Measurements from ENCODE around the gene MMP24. TPM values are rescaled to one million over a fixed set of nuclear protein-coding genes. Genes with fewer than 3 reads are reported as not detected.

MMP24 gene
- total and polyA plus RNA-seq, 2 experiments from 2014 or later = 0.70 to 8.5 TPM

- no peak within 1 kb of the TSS for H3K4me2 ChIP-seq (ENCODE audit: unreplicated experiment)
- no peak within 1 kb of the TSS for H3K4me3 ChIP-seq
- TF ChIP-seq EZH2 (IDR thresholded peaks at IDR 0.05; ENCODE audit: insufficient read depth, poor library complexity, severe bottlenecking) (no peak), EZH2phosphoT487 (IDR thresholded peaks at IDR 0.05; ENCODE audit: insufficient read depth, low read depth) (no peak)
- H3K36me3 ChIP-seq (ENCODE audit: low read depth) = no peaks in the 10 kb centered on the region
- H3K9ac ChIP-seq = no peak within 1 kb of the TSS
- 81 to 82% methylated on average over 33 to 38 of the region's 40 CpGs for WGBS, 2 experiments (ENCODE audit: low coverage in 1 of 2, low lambda C conversion rate in 2 of 2, missing lambda C conversion rate in 2 of 2)
- DNase-seq = no peak
- no peaks in the 10 kb centered on the region for H3F3A ChIP-seq (ENCODE audit: insufficient read depth)
- no peak within 1 kb of the TSS for H2AFZ ChIP-seq
- H4K20me1 ChIP-seq (ENCODE audit: insufficient read depth) = no peaks in the 10 kb centered on the region
- no peaks in the 10 kb centered on the region for H3K27me3 ChIP-seq (replicated peaks; ENCODE audit: insufficient read depth)
- H3K27ac ChIP-seq = no peak within 1 kb of the TSS
- H3K9me3 ChIP-seq (ENCODE audit: low read depth) = no peaks in the 10 kb centered on the region
- H3K9me2 ChIP-seq (ENCODE audit: insufficient read depth) = no peaks in the 10 kb centered on the region
- in situ Hi-C loops (cut with MboI) = no loop called here
- no peaks in the 10 kb centered on the region for H3K79me2 ChIP-seq (ENCODE audit: insufficient read depth)
- 0 out of 2 replicates have a peak, but pooled peaks cover 1% of the 10 kb centered on the region for H3K4me1 ChIP-seq (ENCODE audit: insufficient read depth)
Measured at GRCh38 chr20:35291654-35292503, 65.4 kb downstream of the MMP24 start, which contains the start of gene FAM83C. TSS of gene FAM83C (minus strand) at chr20:35292425. CDS start at chr20:35292304, 121 bp downstream.

DNA sequence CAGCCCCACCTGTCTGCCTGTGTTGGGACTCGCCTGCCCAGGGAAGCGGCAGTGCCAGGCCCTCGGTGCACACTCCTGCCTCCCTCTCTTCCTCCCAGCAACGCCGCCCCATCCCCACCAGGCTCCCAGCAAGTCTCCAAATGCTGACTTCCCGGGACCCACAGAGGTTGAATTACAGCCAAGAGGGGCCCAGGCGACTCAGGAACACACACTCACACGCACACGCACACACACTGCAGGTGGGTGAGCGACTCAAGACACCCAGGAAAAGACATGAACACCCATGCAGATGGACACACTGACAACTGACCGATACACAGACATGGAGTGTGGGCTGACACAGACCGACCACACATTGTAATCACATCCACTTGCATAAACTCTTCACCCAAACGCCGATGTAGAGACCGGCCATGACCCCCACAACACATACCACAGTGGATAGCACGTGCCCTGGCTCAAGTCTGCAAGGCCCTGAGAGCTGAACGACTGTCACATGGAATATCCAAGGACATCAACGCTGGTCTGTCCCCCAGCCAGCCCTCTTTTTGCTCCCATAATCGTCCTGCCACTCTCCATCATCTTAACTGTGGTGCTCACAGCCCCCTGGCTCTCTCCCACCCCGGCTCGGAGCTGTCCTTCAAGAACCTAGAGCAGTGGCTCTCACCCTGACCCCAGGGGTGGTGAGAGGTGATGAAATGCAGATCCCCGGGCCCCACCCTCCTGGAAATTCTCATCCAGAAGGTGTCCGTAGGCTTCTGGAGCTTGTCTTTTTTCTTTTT lies 66.2 kb downstream of the MMP24 start:
- Histone ChIP-seq H3F3A (ENCODE audit: insufficient read depth) (no peaks in the 10 kb centered on the region), H3K27me3 (replicated peaks; ENCODE audit: insufficient read depth) (no peaks in the 10 kb centered on the region), H3K4me2 (ENCODE audit: unreplicated experiment) (no peak overlapping the region), H4K20me1 (ENCODE audit: insufficient read depth) (no peaks in the 10 kb centered on the region), H3K4me3 (no peak overlapping the region), H2AFZ (no peak overlapping the region), H3K9ac (no peak overlapping the region), H3K79me2 (ENCODE audit: insufficient read depth) (no peaks in the 10 kb centered on the region), H3K36me3 (ENCODE audit: low read depth) (no peaks in the 10 kb centered on the region), H3K4me1 (ENCODE audit: insufficient read depth) (0 out of 2 replicates have a peak, but pooled peaks cover 9% of the 10 kb centered on the region), H3K9me2 (ENCODE audit: insufficient read depth) (no peaks in the 10 kb centered on the region), H3K27ac (no peak overlapping the region), H3K9me3 (ENCODE audit: low read depth) (no peaks in the 10 kb centered on the region)
- 52 to 54% methylated on average over 23 of the region's 23 CpGs for WGBS, 2 experiments (ENCODE audit: low coverage in 1 of 2, low lambda C conversion rate in 2 of 2, missing lambda C conversion rate in 2 of 2)
- no peak for DNase-seq
- in situ Hi-C loops (cut with MboI) = no loop called here
- TF ChIP-seq EZH2phosphoT487 (IDR thresholded peaks at IDR 0.05; ENCODE audit: insufficient read depth, low read depth) (no peak), EZH2 (IDR thresholded peaks at IDR 0.05; ENCODE audit: insufficient read depth, poor library complexity, severe bottlenecking) (no peak)

- H3K36me3 ChIP-seq (ENCODE audit: low read depth) = no peaks in the 10 kb centered on the region
- TF ChIP-seq EZH2 (IDR thresholded peaks at IDR 0.05; ENCODE audit: insufficient read depth, poor library complexity, severe bottlenecking) = no peak
- no peak for TF ChIP-seq EZH2phosphoT487 (IDR thresholded peaks at IDR 0.05; ENCODE audit: insufficient read depth, low read depth)
- H3K79me2 ChIP-seq (ENCODE audit: insufficient read depth) = no peaks in the 10 kb centered on the region
- in situ Hi-C loops (cut with MboI) = no loop called here
- no peak overlapping the region for H3K27ac ChIP-seq
- no peak overlapping the region for H3K4me3 ChIP-seq
- no peaks in the 10 kb centered on the region for H3F3A ChIP-seq (ENCODE audit: insufficient read depth)
- no peak for DNase-seq
- no peaks in the 10 kb centered on the region for H3K27me3 ChIP-seq (replicated peaks; ENCODE audit: insufficient read depth)
- no peak overlapping the region for H2AFZ ChIP-seq
- no peaks in the 10 kb centered on the region for H4K20me1 ChIP-seq (ENCODE audit: insufficient read depth)
- H3K4me1 ChIP-seq (ENCODE audit: insufficient read depth) = 0 out of 2 replicates have a peak, but pooled peaks cover 9% of the 10 kb centered on the region
- no peaks in the 10 kb centered on the region for H3K9me2 ChIP-seq (ENCODE audit: insufficient read depth)
- no peaks in the 10 kb centered on the region for H3K9me3 ChIP-seq (ENCODE audit: low read depth)
- no peak overlapping the region for H3K9ac ChIP-seq
- H3K4me2 ChIP-seq (ENCODE audit: unreplicated experiment) = no peak overlapping the region
- 88 to 89% methylated on average over 19 of the region's 19 CpGs for WGBS, 2 experiments (ENCODE audit: low coverage in 1 of 2, low lambda C conversion rate in 2 of 2, missing lambda C conversion rate in 2 of 2)
Measured at GRCh38 chr20:35293303-35294292, 67.1 kb downstream of the MMP24 start.
